NCI-H146 treated with DMSO at 0.1 percent for 48 hours (cell line): Measurements from ENCODE around the gene CDK16.

Source experiments
- DNase-seq: peaks from one replicate; lab custom pipeline; 2025; ENCODE audit not compliant: unreplicated experiment; lab: John Stamatoyannopoulos, UW

CDK16 gene

GRCh38 chrX:47185241-47185640, 33.2 kb upstream of the CDK16 start:
- no peak for DNase-seq

- no peak for DNase-seq
These were observed 32.3 kb upstream of the CDK16 start for GRCh38 chrX:47186096-47186740.

- no peak for DNase-seq
These were observed 31.3 kb upstream of the CDK16 start for GRCh38 chrX:47187106-47187677.

- DNase-seq = no peak
These were observed 28.6 kb upstream of the CDK16 start for GRCh38 chrX:47189906-47190305.

GRCh38 chrX:47190445-47191269, 27.8 kb upstream of the CDK16 start:
- DNase-seq = peak; percentile 84

- peak; percentile 54 for DNase-seq
These were observed 27.1 kb upstream of the CDK16 start for GRCh38 chrX:47191331-47191730.

GRCh38 chrX:47191806-47192401, 26.6 kb upstream of the CDK16 start:
- DNase-seq = no peak

GRCh38 chrX:47193475-47194193, 24.8 kb upstream of the CDK16 start, which contains the start of gene UBA1:
Gene UBA1, plus strand, starts transcription at chrX:47193829. Its CDS starts 4,974 bp downstream, at chrX:47198803.
- peak; percentile 90 for DNase-seq

GRCh38 chrX:47194194-47194787, 24.2 kb upstream of the CDK16 start:
- no peak for DNase-seq

- DNase-seq = no peak
These were observed 22.4 kb upstream of the CDK16 start for GRCh38 chrX:47196098-47196497.

- no peak for DNase-seq
These were observed 21.0 kb upstream of the CDK16 start for GRCh38 chrX:47197526-47197925.

- no peak for DNase-seq
These were observed 20.3 kb upstream of the CDK16 start for GRCh38 chrX:47198026-47198686.

- DNase-seq = no peak
These were observed 19.8 kb upstream of the CDK16 start for GRCh38 chrX:47198687-47199080.

- DNase-seq = no peak
These were observed 19.2 kb upstream of the CDK16 start for GRCh38 chrX:47199286-47199685.

- DNase-seq = no peak
These were observed 17.9 kb upstream of the CDK16 start for GRCh38 chrX:47200385-47201150.

GRCh38 chrX:47201345-47201944, 17.0 kb upstream of the CDK16 start:
- no peak for DNase-seq

GRCh38 chrX:47202316-47202715, 16.2 kb upstream of the CDK16 start:
- DNase-seq = no peak

- no peak for DNase-seq
These were observed 15.6 kb upstream of the CDK16 start for GRCh38 chrX:47202877-47203276.

GRCh38 chrX:47204970-47205369, 13.5 kb upstream of the CDK16 start:
- DNase-seq = no peak
